Measurements from ENCODE around the gene MATR3.

Gene MATR3

GRCh38 chr5:139275956-139276355 is 17.6 kb upstream of the MATR3 start:
- Histone ChIP-seq H3K27me3 (ENCODE audit: control insufficient read depth, insufficient read depth, low read length) (no peaks in the 10 kb centered on the region), H3K9me3 (ENCODE audit: control insufficient read depth, low read length) (no peaks in the 10 kb centered on the region), H3K36me3 (ENCODE audit: control insufficient read depth, insufficient read depth, low read length) (no peaks in the 10 kb centered on the region), H3K4me1 (ENCODE audit: control insufficient read depth, insufficient read depth, low read length) (peaks cover 42% of the 10 kb centered on the region), H3K9ac (ENCODE audit: low read length) (no peak overlapping the region), H3K4me3 (ENCODE audit: low read length) (no peak overlapping the region)

GRCh38 chr5:139276426-139276825 is 17.1 kb upstream of the MATR3 start:
- Histone ChIP-seq H3K9me3 (ENCODE audit: control insufficient read depth, low read length) (no peaks in the 10 kb centered on the region), H3K4me3 (ENCODE audit: low read length) (no peak overlapping the region), H3K4me1 (ENCODE audit: control insufficient read depth, insufficient read depth, low read length) (peaks cover 40% of the 10 kb centered on the region), H3K36me3 (ENCODE audit: control insufficient read depth, insufficient read depth, low read length) (no peaks in the 10 kb centered on the region), H3K9ac (ENCODE audit: low read length) (no peak overlapping the region), H3K27me3 (ENCODE audit: control insufficient read depth, insufficient read depth, low read length) (no peaks in the 10 kb centered on the region)

GRCh38 chr5:139277171-139277570 is 16.4 kb upstream of the MATR3 start:
- peaks cover 36% of the 10 kb centered on the region for H3K4me1 ChIP-seq (ENCODE audit: control insufficient read depth, insufficient read depth, low read length)
- H3K36me3 ChIP-seq (ENCODE audit: control insufficient read depth, insufficient read depth, low read length): no peaks in the 10 kb centered on the region
- H3K4me3 ChIP-seq (ENCODE audit: low read length): no peak overlapping the region
- H3K9me3 ChIP-seq (ENCODE audit: control insufficient read depth, low read length): no peaks in the 10 kb centered on the region
- H3K9ac ChIP-seq (ENCODE audit: low read length): no peak overlapping the region
- H3K27me3 ChIP-seq (ENCODE audit: control insufficient read depth, insufficient read depth, low read length): no peaks in the 10 kb centered on the region

GRCh38 chr5:139278540-139279274 is 14.8 kb upstream of the MATR3 start:
- no peaks in the 10 kb centered on the region for H3K27me3 ChIP-seq (ENCODE audit: control insufficient read depth, insufficient read depth, low read length)
- H3K4me3 ChIP-seq (ENCODE audit: low read length): no peak overlapping the region
- no peak overlapping the region for H3K9ac ChIP-seq (ENCODE audit: low read length)
- H3K4me1 ChIP-seq (ENCODE audit: control insufficient read depth, insufficient read depth, low read length): peaks cover 21% of the 10 kb centered on the region
- H3K36me3 ChIP-seq (ENCODE audit: control insufficient read depth, insufficient read depth, low read length): no peaks in the 10 kb centered on the region
- H3K9me3 ChIP-seq (ENCODE audit: control insufficient read depth, low read length): no peaks in the 10 kb centered on the region

- H3K36me3 ChIP-seq (ENCODE audit: control insufficient read depth, insufficient read depth, low read length): no peaks in the 10 kb centered on the region
- no peaks in the 10 kb centered on the region for H3K9me3 ChIP-seq (ENCODE audit: control insufficient read depth, low read length)
- no peak overlapping the region for H3K9ac ChIP-seq (ENCODE audit: low read length)
- no peak overlapping the region for H3K4me3 ChIP-seq (ENCODE audit: low read length)
- H3K4me1 ChIP-seq (ENCODE audit: control insufficient read depth, insufficient read depth, low read length): no peaks in the 10 kb centered on the region
- H3K27me3 ChIP-seq (ENCODE audit: control insufficient read depth, insufficient read depth, low read length): no peaks in the 10 kb centered on the region
Observed at GRCh38 chr5:139282197-139282557, 11.4 kb upstream of the MATR3 start.

- H3K36me3 ChIP-seq (ENCODE audit: control insufficient read depth, insufficient read depth, low read length): no peaks in the 10 kb centered on the region
- H3K4me3 ChIP-seq (ENCODE audit: low read length): no peak overlapping the region
Observed at GRCh38 chr5:139283252-139284166, 10.0 kb upstream of the MATR3 start.

GRCh38 chr5:139284295-139284694 is 9.2 kb upstream of the MATR3 start:
- H3K27me3 ChIP-seq (ENCODE audit: control insufficient read depth, insufficient read depth, low read length): no peaks in the 10 kb centered on the region
- no peaks in the 10 kb centered on the region for H3K36me3 ChIP-seq (ENCODE audit: control insufficient read depth, insufficient read depth, low read length)
- no peaks in the 10 kb centered on the region for H3K9me3 ChIP-seq (ENCODE audit: control insufficient read depth, low read length)

More at GRCh38 chr5:139283252-139284166, 10.0 kb upstream of the MATR3 start:
- no peaks in the 10 kb centered on the region for H3K9me3 ChIP-seq (ENCODE audit: control insufficient read depth, low read length)
- H3K4me1 ChIP-seq (ENCODE audit: control insufficient read depth, insufficient read depth, low read length): no peaks in the 10 kb centered on the region
- no peak overlapping the region for H3K9ac ChIP-seq (ENCODE audit: low read length)
- H3K27me3 ChIP-seq (ENCODE audit: control insufficient read depth, insufficient read depth, low read length): no peaks in the 10 kb centered on the region

GRCh38 chr5:139285651-139286392 is 7.7 kb upstream of the MATR3 start:
- no peaks in the 10 kb centered on the region for H3K36me3 ChIP-seq (ENCODE audit: control insufficient read depth, insufficient read depth, low read length)
- H3K9me3 ChIP-seq (ENCODE audit: control insufficient read depth, low read length): no peaks in the 10 kb centered on the region
- H3K27me3 ChIP-seq (ENCODE audit: control insufficient read depth, insufficient read depth, low read length): no peaks in the 10 kb centered on the region
- H3K4me1 ChIP-seq (ENCODE audit: control insufficient read depth, insufficient read depth, low read length): no peaks in the 10 kb centered on the region
- H3K9ac ChIP-seq (ENCODE audit: low read length): no peak overlapping the region
- H3K4me3 ChIP-seq (ENCODE audit: low read length): no peak overlapping the region

More at GRCh38 chr5:139284295-139284694, 9.2 kb upstream of the MATR3 start:
- Histone ChIP-seq H3K4me1 (ENCODE audit: control insufficient read depth, insufficient read depth, low read length) (no peaks in the 10 kb centered on the region), H3K9ac (ENCODE audit: low read length) (no peak overlapping the region), H3K4me3 (ENCODE audit: low read length) (no peak overlapping the region)

- H3K9me3 ChIP-seq (ENCODE audit: control insufficient read depth, low read length): no peaks in the 10 kb centered on the region
- no peak overlapping the region for H3K9ac ChIP-seq (ENCODE audit: low read length)
- H3K27me3 ChIP-seq (ENCODE audit: control insufficient read depth, insufficient read depth, low read length): no peaks in the 10 kb centered on the region
- no peaks in the 10 kb centered on the region for H3K36me3 ChIP-seq (ENCODE audit: control insufficient read depth, insufficient read depth, low read length)
- H3K4me3 ChIP-seq (ENCODE audit: low read length): no peak overlapping the region
- H3K4me1 ChIP-seq (ENCODE audit: control insufficient read depth, insufficient read depth, low read length): peaks cover 3% of the 10 kb centered on the region
Observed at GRCh38 chr5:139287890-139288635, 5.5 kb upstream of the MATR3 start.

GRCh38 chr5:139291051-139291450 is 2.5 kb upstream of the MATR3 start:
- no peaks in the 10 kb centered on the region for H3K36me3 ChIP-seq (ENCODE audit: control insufficient read depth, insufficient read depth, low read length)
- H3K9ac ChIP-seq (ENCODE audit: low read length): no peak overlapping the region
- no peaks in the 10 kb centered on the region for H3K27me3 ChIP-seq (ENCODE audit: control insufficient read depth, insufficient read depth, low read length)
- no peak overlapping the region for H3K4me3 ChIP-seq (ENCODE audit: low read length)
- peaks cover 4% of the 10 kb centered on the region for H3K4me1 ChIP-seq (ENCODE audit: control insufficient read depth, insufficient read depth, low read length)
- no peaks in the 10 kb centered on the region for H3K9me3 ChIP-seq (ENCODE audit: control insufficient read depth, low read length)

- H3K27me3 ChIP-seq (ENCODE audit: control insufficient read depth, insufficient read depth, low read length): no peaks in the 10 kb centered on the region
- no peaks in the 10 kb centered on the region for H3K36me3 ChIP-seq (ENCODE audit: control insufficient read depth, insufficient read depth, low read length)
- H3K9ac ChIP-seq (ENCODE audit: low read length): peak overlapping the region; percentile 95
- H3K9me3 ChIP-seq (ENCODE audit: control insufficient read depth, low read length): no peaks in the 10 kb centered on the region
- peaks cover 4% of the 10 kb centered on the region for H3K4me1 ChIP-seq (ENCODE audit: control insufficient read depth, insufficient read depth, low read length)
- no peak overlapping the region for H3K4me3 ChIP-seq (ENCODE audit: low read length)
Observed at GRCh38 chr5:139293202-139293506, 386 bp upstream of the MATR3 start.
